ENCODE measurements around the gene PPARGC1A. TPM values are rescaled to one million over a fixed set of nuclear protein-coding genes. Genes with fewer than 3 reads are reported as not detected.

PPARGC1A gene
- total RNA-seq, 2 experiments from 2014 or later, result not detected

DNA sequence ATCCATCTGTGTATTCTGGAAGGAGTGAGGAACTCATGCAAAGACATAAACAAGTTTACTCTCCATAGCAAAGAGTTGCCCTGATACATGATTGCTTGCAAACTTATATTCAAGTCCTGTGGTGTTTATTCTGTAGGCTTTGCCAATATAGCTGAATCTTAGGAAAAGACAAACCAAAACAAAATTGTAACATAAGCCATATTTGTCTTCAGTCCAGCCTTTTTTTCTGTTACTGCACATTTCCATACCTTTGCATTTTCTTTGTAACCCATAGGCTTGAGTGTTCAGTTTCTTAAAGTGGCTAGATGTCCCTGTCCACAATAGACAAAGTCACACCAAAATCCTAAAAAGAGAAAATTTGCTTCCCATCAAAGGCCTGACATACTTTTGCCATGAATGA lies 120.4 kb downstream of the PPARGC1A start:
- intact Hi-C loops (cut with DNase I, micrococcal nuclease), result no loop called here
- no peaks in the 10 kb centered on the region for H3K4me1 Mint-ChIP-seq (ENCODE audit: low read depth)

DNA sequence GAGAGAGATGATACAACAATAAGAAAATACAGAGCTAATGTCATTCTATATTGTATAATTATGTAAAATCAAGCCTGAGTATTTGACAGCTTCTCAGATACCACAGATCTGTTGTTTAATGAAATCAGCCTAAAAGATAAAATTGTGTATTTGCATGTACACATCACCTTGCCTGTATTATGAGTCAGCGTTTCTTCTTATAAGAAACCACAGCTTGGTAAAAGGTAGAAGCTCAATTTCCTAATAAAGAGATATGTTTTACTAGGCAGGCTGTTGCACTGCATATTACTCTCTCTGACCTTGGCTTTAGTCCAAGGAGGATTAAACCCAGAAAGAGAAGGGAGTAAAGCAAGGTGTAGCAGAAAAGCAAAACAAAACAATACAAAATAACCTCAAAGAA lies 121.3 kb downstream of the PPARGC1A start:
- Mint-ChIP-seq H3K9me3 (no peaks in the 10 kb centered on the region), H3K4me3 (no peak overlapping the region), H3K27me3 (no peaks in the 10 kb centered on the region), H3K36me3 (ENCODE audit: low read depth) (no peaks in the 10 kb centered on the region), H3K27ac (no peak overlapping the region), H3K4me1 (ENCODE audit: low read depth) (no peaks in the 10 kb centered on the region)
- no peak for ATAC-seq (ENCODE audit: poor library complexity)
- no peak for DNase-seq
- intact Hi-C loops (cut with DNase I, micrococcal nuclease), result no loop called here
- Histone ChIP-seq H3K27me3 (ENCODE audit: control insufficient read depth in 1 of 2, insufficient read depth in 2 of 2, low read length in 2 of 2) (no peaks in the 10 kb centered on the region), H3K27ac (ENCODE audit: low read depth in 1 of 2, low read length in 2 of 2) (no peak overlapping the region), H3K4me3 (ENCODE audit: low read length) (no peak overlapping the region), H3K9me3 (ENCODE audit: control insufficient read depth in 1 of 2, insufficient read depth in 1 of 2, low read length in 2 of 2) (no peaks in the 10 kb centered on the region), H3K4me1 (ENCODE audit: insufficient read depth, low read length) (no peaks in the 10 kb centered on the region), H3K36me3 (ENCODE audit: insufficient read depth, low read length) (no peaks in the 10 kb centered on the region)
- CTCF ChIA-PET, result no interaction called here
- POLR2A ChIA-PET, result no interaction called here
- TF ChIP-seq, protein P1, sequence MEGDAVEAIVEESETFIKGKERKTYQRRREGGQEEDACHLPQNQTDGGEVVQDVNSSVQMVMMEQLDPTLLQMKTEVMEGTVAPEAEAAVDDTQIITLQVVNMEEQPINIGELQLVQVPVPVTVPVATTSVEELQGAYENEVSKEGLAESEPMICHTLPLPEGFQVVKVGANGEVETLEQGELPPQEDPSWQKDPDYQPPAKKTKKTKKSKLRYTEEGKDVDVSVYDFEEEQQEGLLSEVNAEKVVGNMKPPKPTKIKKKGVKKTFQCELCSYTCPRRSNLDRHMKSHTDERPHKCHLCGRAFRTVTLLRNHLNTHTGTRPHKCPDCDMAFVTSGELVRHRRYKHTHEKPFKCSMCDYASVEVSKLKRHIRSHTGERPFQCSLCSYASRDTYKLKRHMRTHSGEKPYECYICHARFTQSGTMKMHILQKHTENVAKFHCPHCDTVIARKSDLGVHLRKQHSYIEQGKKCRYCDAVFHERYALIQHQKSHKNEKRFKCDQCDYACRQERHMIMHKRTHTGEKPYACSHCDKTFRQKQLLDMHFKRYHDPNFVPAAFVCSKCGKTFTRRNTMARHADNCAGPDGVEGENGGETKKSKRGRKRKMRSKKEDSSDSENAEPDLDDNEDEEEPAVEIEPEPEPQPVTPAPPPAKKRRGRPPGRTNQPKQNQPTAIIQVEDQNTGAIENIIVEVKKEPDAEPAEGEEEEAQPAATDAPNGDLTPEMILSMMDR (IDR thresholded peaks at IDR 0.05), result no peak

More for the DNA sequence above, 120.4 kb downstream of the PPARGC1A start:
- H3K27me3 ChIP-seq (ENCODE audit: control insufficient read depth in 1 of 2, insufficient read depth in 2 of 2, low read length in 2 of 2), result no peaks in the 10 kb centered on the region
- no peaks in the 10 kb centered on the region for H3K36me3 Mint-ChIP-seq (ENCODE audit: low read depth)
- H3K27me3 Mint-ChIP-seq, result no peaks in the 10 kb centered on the region
- no peaks in the 10 kb centered on the region for H3K9me3 ChIP-seq (ENCODE audit: control insufficient read depth in 1 of 2, insufficient read depth in 1 of 2, low read length in 2 of 2)
- CTCF ChIA-PET, result no interaction called here
- TF ChIP-seq, protein P1 (IDR thresholded peaks at IDR 0.05), result no peak
- H3K36me3 ChIP-seq (ENCODE audit: insufficient read depth, low read length), result no peaks in the 10 kb centered on the region
- DNase-seq, result no peak
- H3K27ac ChIP-seq (ENCODE audit: low read depth in 1 of 2, low read length in 2 of 2), result no peak overlapping the region
- no peak overlapping the region for H3K4me3 ChIP-seq (ENCODE audit: low read length)
- no peak for ATAC-seq (ENCODE audit: poor library complexity)
- no peak overlapping the region for H3K27ac Mint-ChIP-seq
- POLR2A ChIA-PET, result no interaction called here
- no peaks in the 10 kb centered on the region for H3K9me3 Mint-ChIP-seq
- no peak overlapping the region for H3K4me3 Mint-ChIP-seq
- H3K4me1 ChIP-seq (ENCODE audit: insufficient read depth, low read length), result no peaks in the 10 kb centered on the region

DNA sequence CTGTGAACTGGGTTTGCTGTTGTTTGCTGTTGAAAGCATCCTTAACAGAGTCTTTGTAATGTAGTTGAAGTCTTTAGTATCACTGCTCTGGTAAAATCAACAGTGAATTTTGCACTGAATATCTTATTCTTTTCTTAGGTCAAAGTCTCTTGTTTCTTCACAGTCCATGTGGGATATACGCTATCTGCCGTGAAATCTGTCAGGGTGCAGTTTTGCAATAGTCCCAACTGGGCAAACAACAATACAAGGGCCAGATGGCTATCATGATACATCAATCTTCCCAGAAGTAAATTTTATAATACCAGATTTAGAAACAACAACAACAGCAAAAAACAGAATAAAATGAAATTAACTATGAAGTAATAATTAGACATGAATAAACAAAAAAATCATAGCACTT lies 123.5 kb downstream of the PPARGC1A start:
- Histone ChIP-seq H3K4me1 (ENCODE audit: insufficient read depth, low read length) (no peaks in the 10 kb centered on the region), H3K4me3 (ENCODE audit: low read length) (no peak overlapping the region), H3K27me3 (ENCODE audit: control insufficient read depth in 1 of 2, insufficient read depth in 2 of 2, low read length in 2 of 2) (no peaks in the 10 kb centered on the region), H3K27ac (ENCODE audit: low read depth in 1 of 2, low read length in 2 of 2) (no peak overlapping the region), H3K9me3 (ENCODE audit: control insufficient read depth in 1 of 2, insufficient read depth in 1 of 2, low read length in 2 of 2) (no peaks in the 10 kb centered on the region), H3K36me3 (ENCODE audit: insufficient read depth, low read length) (no peaks in the 10 kb centered on the region)
- POLR2A ChIA-PET, result no interaction called here
- Mint-ChIP-seq H3K4me3 (no peak overlapping the region), H3K4me1 (ENCODE audit: low read depth) (no peaks in the 10 kb centered on the region), H3K9me3 (peaks cover 4% of the 10 kb centered on the region), H3K27ac (no peak overlapping the region), H3K27me3 (no peaks in the 10 kb centered on the region), H3K36me3 (ENCODE audit: low read depth) (no peaks in the 10 kb centered on the region)
- no peak for DNase-seq
- CTCF ChIA-PET, result no interaction called here
- ATAC-seq (ENCODE audit: poor library complexity), result no peak
- intact Hi-C loops (cut with DNase I, micrococcal nuclease), result no loop called here
- TF ChIP-seq, protein P1 (IDR thresholded peaks at IDR 0.05), result no peak
